Activated naive CD4-positive, alpha-beta T cell treated with anti-CD3 and anti-CD28 coated beads, Interleukin-2, amount 10 ng/mL, durations not matched to agents 7 days and 5 days (primary cell): ENCODE results near the gene TMEFF2.

ENCODE experiments used
- CTCF ChIA-PET: fragments of 350-600 bp; sonication (Branson Sonifier 250); formaldehyde crosslinking; loops from one replicate; lab custom pipeline; 2021; ENCODE audit warnings: antibody characterized with exemption; lab: Charles Lee
- DNase-seq: peaks from one replicate; pipeline ENCODE4 v3.0.0-alpha.2; 2020
- H3K27ac Mint-ChIP-seq: one replicate; pipeline ENCODE4 v1.8.0; 2021; ENCODE audit warnings: mild to moderate bottlenecking, moderate library complexity, mixed read lengths
- H3K27me3 Mint-ChIP-seq: one replicate; pipeline ENCODE4 v1.8.0; 2021; ENCODE audit warnings: mild to moderate bottlenecking, mixed read lengths
- H3K36me3 Mint-ChIP-seq: one replicate; pipeline ENCODE4 v1.8.0; 2021; ENCODE audit warnings: mixed read lengths
- H3K4me1 Mint-ChIP-seq: one replicate; pipeline ENCODE4 v1.8.0; 2021; ENCODE audit warnings: mixed read lengths
- H3K4me3 Mint-ChIP-seq: one replicate; pipeline ENCODE4 v1.8.0; 2021; ENCODE audit warnings: mild to moderate bottlenecking, moderate library complexity, mixed read lengths
- H3K9me3 Mint-ChIP-seq: one replicate; pipeline ENCODE4 v1.8.0; 2021; ENCODE audit warnings: mixed read lengths

TMEFF2 gene

GRCh38 chr2:191916826-191917225, 277.9 kb downstream of the TMEFF2 start:
- H3K36me3 Mint-ChIP-seq: no peaks in the 10 kb centered on the region
- CTCF ChIA-PET: no interaction called here

GRCh38 chr2:191915750-191916149, 279.0 kb downstream of the TMEFF2 start:
- H3K36me3 Mint-ChIP-seq: no peaks in the 10 kb centered on the region
- no peak overlapping the region for H3K4me3 Mint-ChIP-seq
- DNase-seq: no peak
- no peaks in the 10 kb centered on the region for H3K27me3 Mint-ChIP-seq
- no peaks in the 10 kb centered on the region for H3K9me3 Mint-ChIP-seq
- H3K4me1 Mint-ChIP-seq: no peaks in the 10 kb centered on the region
- CTCF ChIA-PET: no interaction called here
- H3K27ac Mint-ChIP-seq: no peak overlapping the region

More at GRCh38 chr2:191916826-191917225, 277.9 kb downstream of the TMEFF2 start:
- no peak for DNase-seq
- H3K27me3 Mint-ChIP-seq: no peaks in the 10 kb centered on the region
- H3K27ac Mint-ChIP-seq: no peak overlapping the region
- H3K4me1 Mint-ChIP-seq: no peaks in the 10 kb centered on the region
- H3K4me3 Mint-ChIP-seq: no peak overlapping the region
- no peaks in the 10 kb centered on the region for H3K9me3 Mint-ChIP-seq

GRCh38 chr2:191913796-191914195, 280.9 kb downstream of the TMEFF2 start:
- no peaks in the 10 kb centered on the region for H3K4me1 Mint-ChIP-seq
- H3K36me3 Mint-ChIP-seq: no peaks in the 10 kb centered on the region
- DNase-seq: no peak
- no peaks in the 10 kb centered on the region for H3K9me3 Mint-ChIP-seq
- H3K4me3 Mint-ChIP-seq: no peak overlapping the region
- H3K27me3 Mint-ChIP-seq: no peaks in the 10 kb centered on the region
- CTCF ChIA-PET: no interaction called here
- H3K27ac Mint-ChIP-seq: no peak overlapping the region

DNA sequence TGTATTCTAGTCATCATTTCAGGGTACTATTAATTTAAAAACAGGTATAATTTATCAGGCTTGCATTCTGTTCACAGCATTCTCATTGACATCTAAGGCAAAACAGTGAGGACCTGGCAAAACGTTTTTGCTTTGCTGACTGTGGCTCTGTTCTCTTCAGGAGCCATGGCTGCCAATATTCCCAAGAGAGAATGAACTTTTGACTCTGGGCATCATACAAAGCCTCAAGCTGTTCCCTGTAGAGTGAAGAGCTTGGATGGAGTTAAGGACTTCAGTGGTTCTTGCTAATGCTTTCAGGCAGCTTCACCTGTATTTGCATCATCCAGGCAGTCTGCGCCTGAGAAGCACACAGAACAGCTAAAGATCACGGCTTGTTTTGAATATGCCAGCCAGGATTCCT, 282.0 kb downstream of the TMEFF2 start:
- no peaks in the 10 kb centered on the region for H3K27me3 Mint-ChIP-seq
- no peak overlapping the region for H3K27ac Mint-ChIP-seq
- CTCF ChIA-PET: no interaction called here
- no peaks in the 10 kb centered on the region for H3K9me3 Mint-ChIP-seq
- no peak overlapping the region for H3K4me3 Mint-ChIP-seq
- H3K36me3 Mint-ChIP-seq: no peaks in the 10 kb centered on the region
- no peaks in the 10 kb centered on the region for H3K4me1 Mint-ChIP-seq
- no peak for DNase-seq

GRCh38 chr2:191910518-191910917, 284.2 kb downstream of the TMEFF2 start:
- DNase-seq: no peak
- Mint-ChIP-seq H3K4me3 (no peak overlapping the region), H3K4me1 (no peaks in the 10 kb centered on the region), H3K27me3 (no peaks in the 10 kb centered on the region), H3K27ac (no peak overlapping the region), H3K36me3 (no peaks in the 10 kb centered on the region), H3K9me3 (no peaks in the 10 kb centered on the region)
- CTCF ChIA-PET: no interaction called here

DNA sequence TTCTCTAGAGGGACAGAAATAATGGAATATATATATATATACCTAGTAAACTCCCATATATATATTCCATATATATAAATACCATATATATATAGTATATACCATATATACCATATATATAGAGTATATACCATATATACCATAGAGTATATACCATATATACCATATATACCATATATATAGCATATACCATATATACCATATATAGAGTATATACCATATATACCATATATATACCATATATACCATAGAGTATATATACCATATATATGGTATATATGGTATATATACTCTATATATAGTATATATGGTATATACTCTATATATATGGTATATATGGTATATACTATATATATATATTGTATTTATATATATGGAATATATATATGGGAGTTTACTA, 285.9 kb downstream of the TMEFF2 start:
- CTCF ChIA-PET: no interaction called here
- Mint-ChIP-seq H3K27ac (no peak overlapping the region), H3K4me3 (no peak overlapping the region), H3K27me3 (no peaks in the 10 kb centered on the region), H3K36me3 (no peaks in the 10 kb centered on the region), H3K4me1 (no peaks in the 10 kb centered on the region), H3K9me3 (no peaks in the 10 kb centered on the region)
- no peak for DNase-seq

- no peaks in the 10 kb centered on the region for H3K9me3 Mint-ChIP-seq
- H3K4me3 Mint-ChIP-seq: no peak overlapping the region
- CTCF ChIA-PET: no interaction called here
- DNase-seq: no peak
- H3K27me3 Mint-ChIP-seq: no peaks in the 10 kb centered on the region
- H3K27ac Mint-ChIP-seq: no peak overlapping the region
- no peaks in the 10 kb centered on the region for H3K36me3 Mint-ChIP-seq
- no peaks in the 10 kb centered on the region for H3K4me1 Mint-ChIP-seq
Observed at GRCh38 chr2:191907545-191907944, 287.2 kb downstream of the TMEFF2 start.

DNA sequence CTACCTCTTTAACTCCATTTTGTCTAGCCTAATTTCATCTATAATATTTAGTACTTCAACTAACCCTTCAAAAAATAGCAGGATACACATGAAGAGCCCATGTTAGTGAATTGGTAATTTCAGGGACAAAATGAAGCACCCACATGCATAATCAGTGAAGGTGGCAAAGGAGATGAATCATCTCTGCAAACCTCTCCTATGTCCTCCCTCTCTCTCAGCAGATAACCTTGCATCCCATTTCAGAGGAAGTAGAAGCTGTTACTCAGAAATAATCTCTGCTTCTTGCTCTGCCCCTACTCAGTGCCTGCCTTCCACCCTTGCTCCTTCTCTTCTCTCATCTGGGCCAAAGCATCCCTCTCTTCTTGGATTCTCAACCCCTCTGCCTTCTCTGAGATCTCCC, 287.6 kb downstream of the TMEFF2 start:
- no peak overlapping the region for H3K4me3 Mint-ChIP-seq
- no peaks in the 10 kb centered on the region for H3K4me1 Mint-ChIP-seq
- H3K27ac Mint-ChIP-seq: no peak overlapping the region
- H3K27me3 Mint-ChIP-seq: no peaks in the 10 kb centered on the region
- CTCF ChIA-PET: no interaction called here
- DNase-seq: no peak
- H3K9me3 Mint-ChIP-seq: no peaks in the 10 kb centered on the region
- H3K36me3 Mint-ChIP-seq: no peaks in the 10 kb centered on the region

GRCh38 chr2:191905336-191905735, 289.4 kb downstream of the TMEFF2 start:
- H3K4me3 Mint-ChIP-seq: no peak overlapping the region
- H3K9me3 Mint-ChIP-seq: peaks cover 2% of the 10 kb centered on the region
- H3K4me1 Mint-ChIP-seq: no peaks in the 10 kb centered on the region
- H3K27ac Mint-ChIP-seq: no peak overlapping the region
- no peaks in the 10 kb centered on the region for H3K36me3 Mint-ChIP-seq
- no peaks in the 10 kb centered on the region for H3K27me3 Mint-ChIP-seq
- CTCF ChIA-PET: interaction anchor here (0.6 kb wide), 1 partner anchor 915 kb away, joined by 3 read pairs; no protein-coding TSS in a partner anchor
- DNase-seq: no peak

DNA sequence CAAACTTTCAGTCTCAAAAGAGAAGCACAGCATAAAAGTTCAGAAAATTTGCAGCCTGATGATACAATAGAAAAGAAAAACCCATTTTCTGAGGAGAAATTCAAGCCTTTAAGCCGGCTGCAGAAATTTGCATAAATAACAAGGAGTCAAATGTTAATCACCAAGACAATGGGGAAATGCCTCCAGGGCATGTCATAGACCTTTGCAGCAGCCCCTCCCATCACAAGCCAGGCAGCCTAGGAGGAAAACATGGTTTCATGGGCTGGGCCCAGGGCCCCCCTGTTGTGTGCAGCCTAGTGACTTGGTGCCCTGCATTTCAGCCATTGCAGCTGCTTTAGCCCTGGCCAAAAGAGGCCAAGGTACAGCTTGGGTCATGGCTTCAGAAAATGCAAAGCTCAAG, 293.7 kb downstream of the TMEFF2 start:
- Mint-ChIP-seq H3K27me3 (no peaks in the 10 kb centered on the region), H3K4me3 (no peak overlapping the region)

DNA sequence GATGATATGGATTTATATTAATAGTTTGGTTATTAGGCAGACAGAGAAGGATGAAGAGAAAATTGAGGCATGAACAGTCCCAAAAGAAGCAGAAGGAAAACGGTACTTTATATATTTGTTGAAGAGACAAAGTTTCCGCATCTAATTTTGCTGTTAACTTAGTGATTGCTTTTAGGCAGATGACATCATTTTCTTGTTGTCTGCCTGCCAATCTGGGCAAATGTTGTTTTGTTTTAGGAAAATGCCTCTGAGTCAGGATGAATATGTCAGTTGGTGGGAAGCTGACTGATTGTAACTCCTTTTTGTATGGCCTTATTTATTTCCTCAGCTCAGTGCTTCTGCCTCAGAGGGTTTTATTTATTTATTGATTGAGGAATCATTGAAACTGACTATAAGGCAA, 295.3 kb downstream of the TMEFF2 start:
- no peaks in the 10 kb centered on the region for H3K27me3 Mint-ChIP-seq
- CTCF ChIA-PET: no interaction called here
- peaks cover 3% of the 10 kb centered on the region for H3K9me3 Mint-ChIP-seq
- DNase-seq: no peak
- no peak overlapping the region for H3K27ac Mint-ChIP-seq
- H3K36me3 Mint-ChIP-seq: no peaks in the 10 kb centered on the region
- no peak overlapping the region for H3K4me3 Mint-ChIP-seq
- H3K4me1 Mint-ChIP-seq: no peaks in the 10 kb centered on the region

More for the DNA sequence above, 293.7 kb downstream of the TMEFF2 start:
- H3K36me3 Mint-ChIP-seq: no peaks in the 10 kb centered on the region
- no peak for DNase-seq
- H3K27ac Mint-ChIP-seq: no peak overlapping the region
- CTCF ChIA-PET: no interaction called here
- H3K4me1 Mint-ChIP-seq: no peaks in the 10 kb centered on the region
- peaks cover 3% of the 10 kb centered on the region for H3K9me3 Mint-ChIP-seq
